Measurements from ENCODE around the gene CNOT9.
"Not testable (repeated sequence)": the region's sequence is repeated elsewhere in the genome, so short reads cannot be mapped to it uniquely, and the experiment has no call there.

Gene CNOT9

DNA sequence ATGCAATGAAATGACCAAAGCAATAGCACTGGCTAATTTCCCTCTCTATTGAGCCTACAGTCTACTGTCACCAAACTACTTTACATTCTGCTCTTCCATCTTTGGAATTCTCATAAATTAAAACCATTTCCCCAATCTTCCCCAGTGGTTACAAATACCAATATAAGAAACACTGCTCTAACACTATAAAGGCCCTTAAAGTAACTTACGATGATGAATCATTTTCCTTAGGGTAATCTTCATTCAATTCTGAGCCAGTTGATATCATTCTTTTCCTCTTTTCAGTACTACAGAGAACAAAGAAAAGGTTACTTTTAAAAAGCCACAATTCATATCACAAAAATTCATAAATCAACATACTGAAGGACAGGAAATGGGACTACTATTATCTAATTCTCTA lies 22.6 kb upstream of the CNOT9 start:
- no peak for DNase-seq (ENCODE audit: extremely low read depth, low read depth)
- TF ChIP-seq, protein P1, sequence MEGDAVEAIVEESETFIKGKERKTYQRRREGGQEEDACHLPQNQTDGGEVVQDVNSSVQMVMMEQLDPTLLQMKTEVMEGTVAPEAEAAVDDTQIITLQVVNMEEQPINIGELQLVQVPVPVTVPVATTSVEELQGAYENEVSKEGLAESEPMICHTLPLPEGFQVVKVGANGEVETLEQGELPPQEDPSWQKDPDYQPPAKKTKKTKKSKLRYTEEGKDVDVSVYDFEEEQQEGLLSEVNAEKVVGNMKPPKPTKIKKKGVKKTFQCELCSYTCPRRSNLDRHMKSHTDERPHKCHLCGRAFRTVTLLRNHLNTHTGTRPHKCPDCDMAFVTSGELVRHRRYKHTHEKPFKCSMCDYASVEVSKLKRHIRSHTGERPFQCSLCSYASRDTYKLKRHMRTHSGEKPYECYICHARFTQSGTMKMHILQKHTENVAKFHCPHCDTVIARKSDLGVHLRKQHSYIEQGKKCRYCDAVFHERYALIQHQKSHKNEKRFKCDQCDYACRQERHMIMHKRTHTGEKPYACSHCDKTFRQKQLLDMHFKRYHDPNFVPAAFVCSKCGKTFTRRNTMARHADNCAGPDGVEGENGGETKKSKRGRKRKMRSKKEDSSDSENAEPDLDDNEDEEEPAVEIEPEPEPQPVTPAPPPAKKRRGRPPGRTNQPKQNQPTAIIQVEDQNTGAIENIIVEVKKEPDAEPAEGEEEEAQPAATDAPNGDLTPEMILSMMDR (IDR thresholded peaks at IDR 0.05; ENCODE audit: low read depth, low read length): no peak

DNA sequence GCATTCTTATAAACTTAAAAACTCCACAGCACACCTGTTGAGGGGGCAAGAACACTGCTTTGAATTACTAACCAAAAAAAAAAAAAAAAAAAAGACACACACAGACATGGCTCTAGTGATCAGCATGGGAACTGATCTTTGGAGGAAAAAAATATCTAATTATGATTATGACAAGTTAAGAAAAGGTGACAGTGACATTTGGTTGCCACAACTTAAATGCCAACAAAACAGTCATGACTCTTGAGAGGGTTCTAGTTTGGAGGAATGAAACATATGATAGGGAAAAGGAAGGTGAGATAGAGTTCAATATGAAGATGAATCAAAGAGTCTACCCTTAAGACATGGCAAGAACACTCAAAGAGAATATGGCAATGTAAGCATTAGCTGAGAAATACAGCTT lies 21.1 kb upstream of the CNOT9 start:
- TF ChIP-seq, protein P1 (IDR thresholded peaks at IDR 0.05; ENCODE audit: low read depth, low read length): no peak
- DNase-seq (ENCODE audit: extremely low read depth, low read depth): no peak

DNA sequence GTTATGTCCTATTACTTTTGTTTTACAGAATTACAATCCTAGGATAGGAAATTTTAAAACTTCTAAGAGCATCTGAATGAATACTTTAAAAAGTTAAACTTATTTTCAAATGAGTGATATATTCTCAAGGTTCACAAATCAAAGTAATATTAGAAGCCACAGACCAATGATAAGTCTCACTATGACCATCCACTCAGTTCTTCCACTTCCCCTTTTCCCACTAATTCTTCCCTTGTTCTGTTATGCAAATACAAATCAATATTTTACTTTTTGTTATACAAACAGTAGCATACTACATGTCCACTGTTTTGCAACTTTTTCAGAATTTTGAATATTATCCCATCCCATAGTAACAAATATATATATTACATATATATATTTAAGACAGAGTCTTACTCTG lies 20.7 kb upstream of the CNOT9 start:
- TF ChIP-seq, protein P1 (IDR thresholded peaks at IDR 0.05; ENCODE audit: low read depth, low read length): no peak
- no peak for DNase-seq (ENCODE audit: extremely low read depth, low read depth)

DNA sequence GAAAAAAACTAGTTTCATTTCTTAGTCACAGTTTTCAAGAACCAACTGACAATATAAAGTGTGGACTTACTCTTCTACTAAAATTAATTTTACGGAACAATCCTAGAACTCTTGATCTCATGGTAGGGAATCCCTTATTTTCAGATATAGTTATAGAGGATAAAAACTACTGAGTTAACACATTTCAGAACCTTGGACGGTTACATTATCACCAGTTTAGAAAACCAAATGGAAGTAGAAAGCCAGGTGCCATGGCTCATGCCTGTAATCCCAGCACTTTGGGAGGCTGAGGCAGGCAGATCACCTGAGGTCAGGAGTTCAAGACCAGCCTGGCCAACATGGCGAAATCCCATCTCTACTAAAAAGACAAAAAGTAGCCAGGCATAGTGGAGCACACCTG lies 14.4 kb upstream of the CNOT9 start:
- not testable (repeated sequence) for DNase-seq (ENCODE audit: extremely low read depth, low read depth)

DNA sequence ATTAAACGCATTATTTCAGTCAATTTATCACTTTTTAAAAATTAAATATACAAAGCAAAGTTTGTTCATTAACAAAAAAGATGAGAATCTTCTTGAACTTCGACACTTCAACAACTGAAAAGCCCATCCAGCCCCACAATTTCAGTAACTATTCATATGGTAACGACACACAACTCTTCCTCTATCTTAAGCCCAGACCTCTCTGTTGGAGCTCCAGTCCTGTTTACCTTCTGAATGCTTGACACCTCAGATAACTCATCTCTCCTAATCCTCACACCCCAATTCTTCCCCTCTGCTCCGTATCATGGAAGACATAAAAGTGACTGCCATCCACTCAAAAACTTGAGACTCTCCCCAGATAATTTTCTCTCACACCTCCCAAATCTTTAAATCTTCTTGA lies 13.1 kb upstream of the CNOT9 start:
- DNase-seq (ENCODE audit: extremely low read depth, low read depth): no peak
- TF ChIP-seq, protein P1 (IDR thresholded peaks at IDR 0.05; ENCODE audit: low read depth, low read length): no peak

DNA sequence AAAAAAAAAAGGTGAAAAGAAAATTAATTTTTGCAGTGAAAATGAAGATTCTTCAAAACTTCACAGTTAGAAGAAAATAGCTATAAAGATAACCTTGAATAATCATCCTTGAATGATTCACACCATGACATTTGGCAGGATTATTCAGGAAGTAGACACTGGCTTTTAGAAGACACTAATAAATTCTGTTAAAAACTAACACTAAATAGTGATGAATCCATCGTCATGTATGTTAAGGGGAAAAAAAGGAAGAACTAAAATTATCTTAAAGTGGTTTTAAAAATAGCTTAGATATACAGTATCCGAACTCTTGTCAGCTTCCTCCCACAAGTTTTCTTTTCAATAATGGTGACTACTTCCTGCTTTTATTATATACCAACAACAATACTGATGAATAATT lies 10.7 kb upstream of the CNOT9 start:
- DNase-seq (ENCODE audit: extremely low read depth, low read depth): no peak
- TF ChIP-seq, protein P1 (IDR thresholded peaks at IDR 0.05; ENCODE audit: low read depth, low read length): no peak

DNA sequence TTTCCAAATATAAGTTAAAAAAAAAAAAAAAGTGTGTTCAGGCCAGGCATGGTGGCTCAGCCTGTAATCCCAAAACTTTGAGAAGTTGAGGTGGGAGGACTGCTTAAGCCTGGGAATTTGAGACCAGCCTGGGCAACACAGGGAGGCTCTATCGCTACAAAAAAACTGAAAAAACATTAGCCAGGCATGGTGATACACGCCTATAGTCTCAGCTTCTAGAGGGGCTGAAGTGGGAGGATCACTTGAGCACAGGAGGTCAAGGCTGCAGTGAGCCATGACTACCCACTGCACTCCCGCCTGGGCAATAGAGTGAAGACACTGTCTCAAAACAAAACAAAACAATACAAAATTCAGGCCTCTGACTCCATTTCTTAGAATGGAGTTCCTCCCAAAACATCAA lies 9.7 kb upstream of the CNOT9 start:
- TF ChIP-seq, protein P1 (IDR thresholded peaks at IDR 0.05; ENCODE audit: low read depth, low read length): no peak
- DNase-seq (ENCODE audit: extremely low read depth, low read depth): no peak

DNA sequence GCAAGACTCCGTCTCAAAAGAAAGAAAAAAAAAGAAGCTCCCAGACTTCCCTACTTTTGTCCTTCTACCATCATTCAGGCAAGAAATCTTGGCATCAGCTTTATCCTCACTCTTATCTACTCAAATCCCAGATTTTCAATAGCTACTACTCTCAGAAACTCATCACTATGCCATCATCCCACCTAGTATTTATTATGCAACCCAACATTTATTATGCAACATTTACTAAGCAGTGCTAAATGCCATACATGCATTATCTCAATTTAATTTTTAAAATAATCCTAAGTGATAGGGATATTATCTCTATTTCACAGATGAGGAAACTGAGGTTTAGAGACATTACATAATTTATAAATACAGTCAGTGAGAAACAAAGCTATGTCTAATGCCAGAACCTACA lies 4.6 kb upstream of the CNOT9 start:
- TF ChIP-seq, protein P1 (IDR thresholded peaks at IDR 0.05; ENCODE audit: low read depth, low read length): no peak
- DNase-seq (ENCODE audit: extremely low read depth, low read depth): no peak

All from AG09319 (cell line).